ENCODE results near the gene FCGBP. TPM values are rescaled to one million over a fixed set of nuclear protein-coding genes. Genes with fewer than 3 reads are reported as not detected.
A peak's percentile ranks its signal among the peaks of the same experiment; 100 is the strongest.

Gene FCGBP
- total and polyA plus RNA-seq, 5 donors from 2014 or later: 0.06 to 8.4 (median 0.24) TPM

DNA sequence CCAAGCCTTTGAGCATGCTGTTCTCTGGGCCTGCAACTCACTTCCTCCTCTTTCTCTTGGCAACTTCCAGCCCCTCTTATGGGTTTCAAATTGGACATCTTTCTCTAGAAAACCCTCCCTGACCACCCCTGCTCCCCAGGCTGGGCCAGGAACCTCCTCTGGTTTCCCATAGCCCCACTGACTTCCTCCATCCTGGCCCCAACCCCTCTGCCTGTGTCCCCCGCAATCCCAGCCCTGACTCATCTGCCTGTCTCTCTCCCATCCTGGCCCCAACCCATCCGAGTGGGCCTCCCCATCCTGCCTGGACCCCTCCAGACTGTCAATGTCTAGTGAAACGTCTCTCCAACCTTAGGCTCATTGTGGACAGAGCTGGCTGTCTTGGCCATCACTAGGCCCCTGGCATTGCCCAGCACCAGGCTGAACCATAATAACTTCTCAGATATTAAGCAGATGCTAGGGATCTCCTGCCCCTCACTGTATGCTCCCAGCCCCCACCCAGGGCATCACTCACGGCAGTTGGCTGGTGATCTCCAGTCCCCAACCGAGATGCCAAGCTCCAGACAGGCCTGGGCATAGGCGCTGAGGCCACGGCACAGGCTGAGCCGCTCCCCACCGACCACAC, 16.8 kb downstream of the FCGBP start:
- ATAC-seq (ENCODE audit: low read depth in 2 of 2) (no peak), DNase-seq (no peak)
- Mint-ChIP-seq H3K4me3 (no peak overlapping the region), H3K36me3 (peaks cover 6% of the 10 kb centered on the region), H3K9me3 (no peaks in the 10 kb centered on the region), H3K27me3 (no peaks in the 10 kb centered on the region), H3K27ac (peak overlapping the region; percentile 68 to 84 (median 78)), H3K4me1 (peaks cover 0 to 17% (median 5%) of the 10 kb centered on the region in 4 donors)
- Histone ChIP-seq H3K27me3 (ENCODE audit: control insufficient read depth, insufficient read depth, low read length) (no peaks in the 10 kb centered on the region), H3K27ac (ENCODE audit: insufficient read depth, low read length, poor library complexity, severe bottlenecking) (no peak overlapping the region), H3K9me3 (ENCODE audit: control insufficient read depth in 2 of 2, low read length in 2 of 2) (no peaks in the 10 kb centered on the region), H3K36me3 (ENCODE audit: control insufficient read depth, insufficient read depth, low read length) (no peaks in the 10 kb centered on the region), H3K4me1 (ENCODE audit: control insufficient read depth, insufficient read depth, low read length, poor library complexity, severe bottlenecking) (no peaks in the 10 kb centered on the region), H3K4me3 (ENCODE audit: low read depth, low read length) (no peak overlapping the region)

DNA sequence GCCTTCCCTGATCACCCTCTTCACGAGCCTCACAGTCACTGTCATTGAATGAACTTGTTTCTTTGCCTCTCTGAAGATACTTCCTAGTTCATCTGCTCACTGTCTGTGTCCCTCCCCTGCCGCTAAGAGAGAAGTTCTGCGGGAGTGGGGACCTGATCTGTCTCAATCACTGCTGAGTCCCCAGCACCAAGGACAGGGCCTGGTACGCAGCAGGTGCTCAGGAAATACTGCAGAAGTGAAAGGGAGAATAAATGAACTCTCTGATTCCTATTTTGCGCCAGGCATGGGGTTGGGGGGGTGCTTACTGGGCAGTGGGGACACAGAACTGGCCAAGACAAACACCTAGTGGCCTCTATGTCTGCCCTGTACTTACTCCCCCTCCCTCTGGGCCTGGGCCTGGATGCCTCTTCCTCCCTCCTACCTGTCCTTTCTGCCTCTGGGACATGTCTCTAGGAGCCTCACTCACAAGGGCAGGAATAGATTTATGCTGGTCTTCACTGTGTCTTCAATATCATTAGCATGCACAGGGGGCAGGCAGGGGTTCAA, 17.5 kb downstream of the FCGBP start:
- peak overlapping the region in 1 of 3 donors; percentile 75 for H3K27ac Mint-ChIP-seq
- Histone ChIP-seq H3K36me3 (ENCODE audit: control insufficient read depth, insufficient read depth, low read length) (no peaks in the 10 kb centered on the region), H3K9me3 (ENCODE audit: control insufficient read depth in 2 of 2, low read length in 2 of 2) (no peaks in the 10 kb centered on the region), H3K4me3 (ENCODE audit: low read depth, low read length) (no peak overlapping the region), H3K27ac (ENCODE audit: insufficient read depth, low read length, poor library complexity, severe bottlenecking) (no peak overlapping the region), H3K27me3 (ENCODE audit: control insufficient read depth, insufficient read depth, low read length) (no peaks in the 10 kb centered on the region), H3K4me1 (ENCODE audit: control insufficient read depth, insufficient read depth, low read length, poor library complexity, severe bottlenecking) (no peaks in the 10 kb centered on the region)
- H3K36me3 Mint-ChIP-seq: peaks cover 6% of the 10 kb centered on the region
- H3K9me3 Mint-ChIP-seq: no peaks in the 10 kb centered on the region
- peaks cover 0 to 17% (median 5%) of the 10 kb centered on the region in 4 donors for H3K4me1 Mint-ChIP-seq
- no peaks in the 10 kb centered on the region for H3K27me3 Mint-ChIP-seq
- no peak for DNase-seq
- ATAC-seq (ENCODE audit: low read depth in 2 of 2): no peak
- H3K4me3 Mint-ChIP-seq: no peak overlapping the region

DNA sequence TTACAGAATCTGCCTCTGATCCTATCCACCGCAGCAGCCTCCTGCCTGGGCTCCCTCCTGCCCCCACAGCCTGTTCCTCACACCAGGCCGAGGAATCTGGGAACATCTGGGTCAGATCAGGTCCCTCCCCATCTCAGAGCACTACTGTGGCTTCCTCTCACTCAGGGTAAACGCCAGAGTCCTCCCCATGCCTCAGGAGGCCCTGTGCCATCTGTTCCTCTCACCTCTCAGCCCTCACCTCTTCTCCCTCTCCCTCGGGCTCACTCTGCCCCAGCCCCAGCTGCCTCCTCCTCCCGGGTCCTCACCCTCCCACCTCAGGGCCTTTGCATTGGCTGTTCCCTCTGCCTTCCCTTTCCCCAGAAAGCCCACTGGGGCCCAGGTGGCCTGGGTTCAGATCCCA, 18.2 kb downstream of the FCGBP start:
- ATAC-seq (ENCODE audit: low read depth in 2 of 2) (no peak), DNase-seq (no peak)
- peaks cover 0 to 17% (median 5%) of the 10 kb centered on the region in 4 donors for H3K4me1 Mint-ChIP-seq
- no peaks in the 10 kb centered on the region for H3K27me3 Mint-ChIP-seq
- peaks cover 6% of the 10 kb centered on the region for H3K36me3 Mint-ChIP-seq
- Histone ChIP-seq H3K9me3 (ENCODE audit: control insufficient read depth in 2 of 2, low read length in 2 of 2) (no peaks in the 10 kb centered on the region), H3K4me3 (ENCODE audit: low read depth, low read length) (no peak overlapping the region), H3K27me3 (ENCODE audit: control insufficient read depth, insufficient read depth, low read length) (no peaks in the 10 kb centered on the region), H3K4me1 (ENCODE audit: control insufficient read depth, insufficient read depth, low read length, poor library complexity, severe bottlenecking) (no peaks in the 10 kb centered on the region), H3K36me3 (ENCODE audit: control insufficient read depth, insufficient read depth, low read length) (no peaks in the 10 kb centered on the region), H3K27ac (ENCODE audit: insufficient read depth, low read length, poor library complexity, severe bottlenecking) (no peak overlapping the region)
- H3K27ac Mint-ChIP-seq: peak overlapping the region in 1 of 3 donors; percentile 75
- no peaks in the 10 kb centered on the region for H3K9me3 Mint-ChIP-seq
- no peak overlapping the region for H3K4me3 Mint-ChIP-seq

DNA sequence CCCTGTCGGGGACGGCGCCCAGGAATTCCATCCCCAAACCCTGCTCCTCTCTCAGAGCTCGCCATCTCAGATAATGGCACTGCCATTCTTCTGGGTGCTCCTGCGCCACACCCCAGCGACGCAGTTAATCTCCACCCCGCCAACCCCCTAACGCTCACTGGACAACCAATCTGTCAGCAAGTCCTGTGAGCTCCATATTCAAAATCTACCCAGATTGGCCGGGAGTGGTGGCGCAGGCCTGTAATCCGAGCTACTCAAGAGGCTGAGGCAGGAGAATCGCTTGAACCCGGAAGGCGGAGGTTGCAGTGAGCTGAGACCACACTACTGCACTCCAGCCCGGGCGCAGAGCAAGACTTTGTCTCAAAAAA, 18.6 kb downstream of the FCGBP start:
- H3K4me3 Mint-ChIP-seq: no peak overlapping the region
- H3K36me3 Mint-ChIP-seq: peaks cover 6% of the 10 kb centered on the region
- no peaks in the 10 kb centered on the region for H3K36me3 ChIP-seq (ENCODE audit: control insufficient read depth, insufficient read depth, low read length)
- H3K4me1 ChIP-seq (ENCODE audit: control insufficient read depth, insufficient read depth, low read length, poor library complexity, severe bottlenecking): no peaks in the 10 kb centered on the region
- H3K4me3 ChIP-seq (ENCODE audit: low read depth, low read length): no peak overlapping the region
- no peaks in the 10 kb centered on the region for H3K27me3 Mint-ChIP-seq
- no peaks in the 10 kb centered on the region for H3K9me3 Mint-ChIP-seq
- no peaks in the 10 kb centered on the region for H3K9me3 ChIP-seq (ENCODE audit: control insufficient read depth in 2 of 2, low read length in 2 of 2)
- H3K27ac ChIP-seq (ENCODE audit: insufficient read depth, low read length, poor library complexity, severe bottlenecking): no peak overlapping the region
- no peak overlapping the region for H3K27ac Mint-ChIP-seq
- DNase-seq: no peak
- H3K27me3 ChIP-seq (ENCODE audit: control insufficient read depth, insufficient read depth, low read length): no peaks in the 10 kb centered on the region
- no peak for ATAC-seq (ENCODE audit: low read depth in 2 of 2)
- peaks cover 0 to 17% (median 5%) of the 10 kb centered on the region in 4 donors for H3K4me1 Mint-ChIP-seq

DNA sequence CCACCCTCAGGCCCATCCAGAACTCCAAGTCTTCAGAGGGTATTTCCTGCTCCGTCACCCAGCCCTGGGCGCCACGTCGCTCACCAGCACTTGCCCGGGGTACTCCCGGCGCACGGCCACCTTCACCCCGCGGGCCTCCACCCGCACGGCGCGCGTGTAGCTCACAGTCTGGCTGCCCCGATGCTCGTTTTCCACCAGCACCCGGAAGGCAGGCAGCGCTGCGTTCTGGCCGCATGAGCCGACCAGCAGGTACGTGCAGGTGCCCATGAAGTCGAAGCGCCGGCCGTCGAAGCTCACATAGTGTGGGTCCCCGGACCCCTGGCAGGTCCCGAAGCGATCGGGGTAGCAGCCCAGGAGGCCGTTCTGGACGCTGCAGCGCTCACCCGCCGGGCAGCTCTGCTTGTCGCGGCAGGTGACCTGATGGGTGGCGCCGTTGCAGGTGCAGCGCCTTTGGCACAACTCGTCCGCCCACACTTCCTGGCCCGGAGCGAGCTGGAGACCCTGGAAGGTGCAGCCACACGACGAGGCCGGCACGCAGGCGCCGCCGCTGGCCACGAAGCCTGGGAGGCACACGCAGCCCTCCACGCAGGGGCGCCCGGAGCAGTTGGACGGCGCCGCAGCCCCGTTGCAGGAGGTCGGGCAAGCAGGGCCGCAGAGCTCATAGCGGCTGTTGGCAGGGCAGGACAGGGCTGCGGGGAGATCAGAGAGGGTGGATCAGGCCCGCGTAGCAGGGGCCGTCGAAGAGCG, 19.2 kb downstream of the FCGBP start:
- peaks cover 6% of the 10 kb centered on the region for H3K36me3 Mint-ChIP-seq
- Histone ChIP-seq H3K4me1 (ENCODE audit: control insufficient read depth, insufficient read depth, low read length, poor library complexity, severe bottlenecking) (no peaks in the 10 kb centered on the region), H3K9me3 (ENCODE audit: control insufficient read depth in 2 of 2, low read length in 2 of 2) (no peaks in the 10 kb centered on the region), H3K36me3 (ENCODE audit: control insufficient read depth, insufficient read depth, low read length) (no peaks in the 10 kb centered on the region), H3K27me3 (ENCODE audit: control insufficient read depth, insufficient read depth, low read length) (no peaks in the 10 kb centered on the region), H3K4me3 (ENCODE audit: low read depth, low read length) (no peak overlapping the region), H3K27ac (ENCODE audit: insufficient read depth, low read length, poor library complexity, severe bottlenecking) (no peak overlapping the region)
- ATAC-seq (ENCODE audit: low read depth in 2 of 2) (no peak), DNase-seq (no peak)
- peaks cover 0 to 19% (median 5%) of the 10 kb centered on the region in 4 donors for H3K4me1 Mint-ChIP-seq
- peak overlapping the region in 1 of 3 donors; percentile 36 for H3K27ac Mint-ChIP-seq
- no peaks in the 10 kb centered on the region for H3K27me3 Mint-ChIP-seq
- H3K9me3 Mint-ChIP-seq: no peaks in the 10 kb centered on the region
- H3K4me3 Mint-ChIP-seq: no peak overlapping the region

DNA sequence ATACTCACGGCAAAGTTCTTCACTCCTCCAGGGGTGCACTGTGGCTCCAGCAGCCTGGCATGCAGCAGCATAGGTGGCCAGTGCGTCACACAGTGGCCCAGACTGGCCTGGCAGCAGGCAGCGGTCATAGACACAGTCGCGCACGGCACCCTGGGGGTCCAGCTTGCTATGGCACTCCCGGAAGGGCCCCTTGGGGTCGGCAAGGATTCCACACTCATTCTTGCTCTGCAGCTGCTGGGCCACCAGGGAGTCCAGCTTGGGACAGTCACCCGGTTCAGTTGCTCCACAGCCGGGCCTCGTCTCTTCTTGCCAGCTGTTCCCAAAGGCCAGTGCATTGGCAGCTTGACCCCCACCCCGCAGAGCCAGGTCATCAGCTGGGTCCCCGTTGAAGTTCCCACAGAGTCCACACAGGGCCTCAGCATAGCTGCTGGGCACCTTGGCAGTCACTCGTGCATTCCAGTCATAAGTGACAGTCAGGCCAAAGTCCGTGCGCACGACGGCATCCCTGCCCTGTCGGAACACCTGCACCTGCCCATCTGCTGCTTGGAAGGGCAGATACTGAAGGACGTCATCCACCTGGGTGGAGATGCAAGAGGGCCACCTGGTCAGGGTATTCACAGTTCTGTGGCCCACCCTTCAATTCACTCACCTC, 20.6 kb downstream of the FCGBP start:
- Mint-ChIP-seq H3K9me3 (no peaks in the 10 kb centered on the region), H3K27me3 (no peaks in the 10 kb centered on the region), H3K4me1 (peaks cover 0 to 16% (median 0%) of the 10 kb centered on the region in 4 donors), H3K27ac (no peak overlapping the region), H3K36me3 (peaks cover 6% of the 10 kb centered on the region), H3K4me3 (no peak overlapping the region)
- DNase-seq (no peak), ATAC-seq (ENCODE audit: low read depth in 2 of 2) (no peak)
- Histone ChIP-seq H3K4me1 (ENCODE audit: control insufficient read depth, insufficient read depth, low read length, poor library complexity, severe bottlenecking) (no peaks in the 10 kb centered on the region), H3K27ac (ENCODE audit: insufficient read depth, low read length, poor library complexity, severe bottlenecking) (no peak overlapping the region), H3K9me3 (ENCODE audit: control insufficient read depth in 2 of 2, low read length in 2 of 2) (no peaks in the 10 kb centered on the region), H3K27me3 (ENCODE audit: control insufficient read depth, insufficient read depth, low read length) (no peaks in the 10 kb centered on the region), H3K4me3 (ENCODE audit: low read depth, low read length) (no peak overlapping the region), H3K36me3 (ENCODE audit: control insufficient read depth, insufficient read depth, low read length) (no peaks in the 10 kb centered on the region)

DNA sequence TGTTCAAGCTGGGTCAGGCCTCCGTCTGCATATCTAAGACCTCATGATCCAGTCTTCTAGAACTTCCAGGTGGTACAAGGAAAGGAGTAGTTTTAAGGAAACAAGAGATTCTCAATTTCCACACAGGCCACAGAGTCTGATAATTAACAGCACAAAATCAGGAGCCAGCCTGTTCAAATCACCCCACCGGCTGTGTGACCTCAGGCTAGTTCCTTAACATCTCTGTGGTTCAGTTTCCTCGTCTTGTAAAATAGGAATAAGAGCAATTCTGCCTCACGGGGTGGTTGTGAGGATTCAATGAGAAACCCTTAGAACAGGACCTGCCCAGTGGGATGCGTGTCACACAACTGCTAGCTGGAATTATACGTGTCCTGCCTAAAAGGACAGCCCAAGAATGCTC, 25.6 kb downstream of the FCGBP start:
- Mint-ChIP-seq H3K27me3 (no peaks in the 10 kb centered on the region), H3K9me3 (no peaks in the 10 kb centered on the region), H3K36me3 (no peaks in the 10 kb centered on the region), H3K4me1 (peaks cover 5 to 20% (median 7%) of the 10 kb centered on the region in 4 donors), H3K4me3 (no peak overlapping the region), H3K27ac (peak overlapping the region in 1 of 3 donors; percentile 3)
- Histone ChIP-seq H3K4me1 (ENCODE audit: control insufficient read depth, insufficient read depth, low read length, poor library complexity, severe bottlenecking) (no peaks in the 10 kb centered on the region), H3K9me3 (ENCODE audit: control insufficient read depth in 2 of 2, low read length in 2 of 2) (no peaks in the 10 kb centered on the region), H3K4me3 (ENCODE audit: low read depth, low read length) (no peak overlapping the region), H3K27ac (ENCODE audit: insufficient read depth, low read length, poor library complexity, severe bottlenecking) (no peak overlapping the region), H3K36me3 (ENCODE audit: control insufficient read depth, insufficient read depth, low read length) (no peaks in the 10 kb centered on the region), H3K27me3 (ENCODE audit: control insufficient read depth, insufficient read depth, low read length) (no peaks in the 10 kb centered on the region)
- ATAC-seq (ENCODE audit: low read depth in 2 of 2): no peak
- DNase-seq: no peak
